ENCODE data around the gene KRT1. TPM values are rescaled to one million over a fixed set of nuclear protein-coding genes. Genes with fewer than 3 reads are reported as not detected.

KRT1 gene
- total RNA-seq, 1 experiment from 2014 or later: not detected

DNA sequence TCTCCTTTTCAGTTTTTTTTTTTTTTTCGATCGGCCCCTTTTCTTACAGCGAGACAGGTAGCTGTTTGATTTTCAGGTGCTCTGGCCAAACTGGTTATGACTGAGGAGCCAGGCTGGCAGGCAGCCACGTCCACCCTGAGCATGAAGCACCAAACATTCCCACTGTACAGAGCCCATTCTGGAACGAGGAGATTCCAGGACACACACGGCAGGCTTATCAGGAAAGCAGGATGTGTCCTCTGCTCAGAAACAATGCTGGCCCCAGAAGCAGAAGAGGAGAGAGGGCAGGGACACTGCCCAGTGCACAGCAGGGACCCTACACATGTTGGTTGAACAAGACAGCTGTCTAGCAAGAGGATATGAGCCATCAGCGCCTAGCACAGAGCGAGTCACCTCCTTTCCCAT lies 24.5 kb downstream of the KRT1 start:
- no peak for DNase-seq (ENCODE audit: low read depth, low spot score)
- in situ Hi-C loops (cut with HindIII; ENCODE audit: low pct_unique_long_range_greater_than_20kb, low sequenced_read_pairs): no loop called here

DNA sequence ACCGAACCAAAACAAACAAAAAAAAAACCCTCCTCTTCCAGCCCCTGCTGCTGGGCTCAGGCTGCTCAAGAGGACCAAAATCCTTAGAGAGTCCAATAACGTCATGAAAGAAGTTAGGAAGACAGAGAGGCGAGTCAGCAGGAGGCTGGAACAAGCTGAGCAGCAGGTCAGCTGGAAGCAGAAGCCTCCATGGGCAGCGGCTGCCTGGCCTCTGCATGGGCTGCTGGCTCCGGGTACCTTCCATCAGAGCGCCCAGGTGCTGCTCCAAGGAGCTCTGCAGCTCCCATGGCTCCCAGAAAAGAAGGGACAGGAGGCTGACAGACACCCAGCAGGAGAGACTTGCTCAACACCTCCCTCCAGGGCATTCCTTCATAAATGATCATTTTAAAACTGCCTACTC lies 25.0 kb downstream of the KRT1 start:
- in situ Hi-C loops (cut with HindIII; ENCODE audit: low pct_unique_long_range_greater_than_20kb, low sequenced_read_pairs): no loop called here
- no peak for DNase-seq (ENCODE audit: low read depth, low spot score)

DNA sequence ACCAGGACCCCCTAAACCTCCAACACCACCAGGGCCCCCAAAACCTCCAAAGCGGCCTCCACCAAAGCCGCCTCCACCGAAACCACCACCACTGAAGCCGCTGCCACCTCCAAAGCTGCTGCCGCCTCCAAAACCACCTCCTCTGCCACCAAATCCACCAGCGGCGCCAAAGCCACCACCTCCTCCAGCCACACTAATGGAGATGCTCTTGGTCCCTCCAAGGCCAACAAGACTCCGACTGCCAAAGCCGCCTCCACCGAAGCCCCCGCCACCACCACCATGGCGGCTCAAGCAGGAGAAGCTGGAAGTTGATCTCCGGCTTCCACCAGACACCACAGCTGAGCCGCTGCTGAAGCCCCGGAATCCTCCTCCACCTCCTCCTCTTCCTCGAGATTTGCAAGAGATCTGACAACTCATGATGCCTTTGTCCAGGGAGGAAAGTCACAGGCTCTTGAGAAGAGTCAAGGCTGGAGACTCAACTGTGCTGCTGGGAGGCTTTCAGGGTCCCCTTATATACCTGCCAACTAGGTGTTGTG lies 28.4 kb downstream of the KRT1 start, which contains the start of gene KRT2:
TSS of gene KRT2 (minus strand) at position 486 of the 536 bp plus-strand sequence. CDS start at position 417, 69 bp downstream.
- in situ Hi-C loops (cut with HindIII; ENCODE audit: low pct_unique_long_range_greater_than_20kb, low sequenced_read_pairs): no loop called here
- no peak for DNase-seq (ENCODE audit: low read depth, low spot score)

GRCh38 chr12:52650520-52651081 lies 29.6 kb downstream of the KRT1 start:
- in situ Hi-C loops (cut with HindIII; ENCODE audit: low pct_unique_long_range_greater_than_20kb, low sequenced_read_pairs): no loop called here
- no peak for DNase-seq (ENCODE audit: low read depth, low spot score)

GRCh38 chr12:52649066-52649465 lies 31.1 kb downstream of the KRT1 start:
- in situ Hi-C loops (cut with HindIII; ENCODE audit: low pct_unique_long_range_greater_than_20kb, low sequenced_read_pairs): loop anchor here (25.0 kb wide), 1 partner anchor 138 kb away; the partner anchor contains the start of genes KRT3 and KRT76
- DNase-seq (ENCODE audit: low read depth, low spot score): no peak

DNA sequence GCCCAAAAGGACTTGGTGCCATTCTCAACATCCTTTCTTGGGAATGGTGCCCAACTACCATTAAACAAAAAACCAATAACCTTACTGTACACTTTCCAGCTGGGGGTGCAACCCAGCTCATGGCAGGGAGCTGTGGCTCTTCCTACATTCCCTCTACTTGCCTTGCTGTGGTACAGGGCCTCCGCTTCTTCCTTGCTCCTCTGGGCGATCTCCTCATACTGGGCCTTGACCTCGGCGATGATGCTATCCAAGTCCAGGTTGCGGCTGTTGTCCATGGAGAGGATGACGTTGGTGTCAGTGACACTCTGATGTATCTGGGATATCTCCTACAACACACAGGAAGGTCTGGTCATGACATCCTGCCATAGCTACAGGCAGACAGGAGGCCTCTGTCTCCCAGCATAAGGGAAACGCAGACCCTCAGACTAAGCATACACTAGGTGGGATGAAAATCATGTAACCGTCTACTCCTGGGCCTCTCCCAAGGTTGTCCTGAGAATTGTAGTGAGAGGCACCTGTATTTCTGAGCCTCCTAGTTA lies 32.1 kb downstream of the KRT1 start:
- DNase-seq (ENCODE audit: low read depth, low spot score): no peak
- in situ Hi-C loops (cut with HindIII; ENCODE audit: low pct_unique_long_range_greater_than_20kb, low sequenced_read_pairs): loop anchor here (25.0 kb wide), 1 partner anchor 139 kb away; the partner anchor contains the start of genes KRT3 and KRT76

DNA sequence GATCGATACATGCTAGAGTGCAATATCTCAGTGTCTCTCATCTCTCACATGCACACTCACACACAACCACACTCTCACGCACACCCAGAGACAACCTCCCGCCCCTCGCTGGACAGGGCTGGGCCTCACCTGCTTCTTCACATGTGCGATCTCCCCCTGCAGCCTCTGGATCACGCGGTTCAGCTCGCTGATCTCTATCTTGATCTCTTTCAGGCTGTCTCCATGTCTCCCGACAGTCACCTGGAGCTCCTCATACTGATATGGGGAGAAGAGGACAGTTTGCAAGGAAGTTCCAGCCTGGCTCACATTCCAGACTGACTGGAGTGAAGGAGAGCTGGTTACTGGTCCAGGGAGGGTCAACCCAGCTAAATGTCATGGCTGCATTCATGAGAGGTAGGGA lies 32.6 kb downstream of the KRT1 start:
- in situ Hi-C loops (cut with HindIII; ENCODE audit: low pct_unique_long_range_greater_than_20kb, low sequenced_read_pairs): loop anchor here (25.0 kb wide), 1 partner anchor 140 kb away; the partner anchor contains the start of genes KRT3 and KRT76
- no peak for DNase-seq (ENCODE audit: low read depth, low spot score)

DNA sequence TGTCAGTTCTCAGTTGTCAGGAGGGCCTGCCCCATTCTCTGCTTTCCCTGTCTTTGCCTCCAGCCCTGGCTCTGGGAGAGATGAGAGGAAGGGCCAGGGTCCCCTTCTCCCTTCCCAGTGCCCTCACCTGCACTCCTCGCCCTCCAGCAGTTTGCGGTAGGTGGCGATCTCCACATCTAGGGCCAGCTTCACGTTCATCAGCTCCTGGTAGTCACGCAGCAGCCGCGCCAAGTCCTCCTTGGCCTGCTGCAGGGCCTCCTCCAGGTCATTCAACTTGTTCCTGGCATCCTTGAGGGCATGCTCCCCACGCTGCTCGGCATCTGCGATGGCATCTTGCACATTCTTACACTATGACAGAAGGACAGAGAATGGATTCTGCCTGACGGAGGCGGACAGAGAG lies 33.6 kb downstream of the KRT1 start:
- DNase-seq (ENCODE audit: low read depth, low spot score): no peak
- in situ Hi-C loops (cut with HindIII; ENCODE audit: low pct_unique_long_range_greater_than_20kb, low sequenced_read_pairs): loop anchor here (25.0 kb wide), 1 partner anchor 141 kb away; the partner anchor contains the start of genes KRT3 and KRT76

GRCh38 chr12:52645982-52646381 lies 34.2 kb downstream of the KRT1 start:
- in situ Hi-C loops (cut with HindIII; ENCODE audit: low pct_unique_long_range_greater_than_20kb, low sequenced_read_pairs): loop anchor here (25.0 kb wide), 1 partner anchor 141 kb away; the partner anchor contains the start of genes KRT3 and KRT76
- no peak for DNase-seq (ENCODE audit: low read depth, low spot score)

DNA sequence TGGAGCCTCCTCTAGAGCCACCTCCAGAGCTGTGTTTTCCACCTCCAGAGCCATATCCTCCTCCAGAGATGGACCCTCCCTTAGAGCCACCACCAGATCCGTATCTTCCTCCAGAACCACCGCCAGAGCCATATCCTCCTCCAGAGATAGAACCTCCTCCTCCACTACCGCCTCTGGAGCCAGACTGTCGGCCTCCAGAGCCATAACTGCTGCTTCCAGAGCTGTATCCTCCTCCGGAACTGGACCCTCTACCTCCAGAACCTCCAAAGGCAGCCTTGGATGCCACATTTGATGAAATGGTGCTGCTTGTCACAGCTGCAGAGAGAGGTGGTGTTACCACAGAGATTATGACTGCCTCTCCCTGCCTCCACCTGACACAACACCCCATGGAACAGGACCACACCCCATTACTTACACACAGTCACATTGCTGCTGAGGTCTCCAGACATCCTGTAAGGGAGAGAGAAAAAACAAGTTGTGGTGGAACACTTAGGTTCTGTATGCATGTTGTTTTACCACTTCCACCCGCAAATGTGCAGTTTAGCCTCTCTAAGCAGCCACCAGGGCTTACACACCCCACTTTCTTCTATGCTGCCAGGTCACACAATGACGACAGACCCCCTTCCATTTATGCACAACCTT lies 35.0 kb downstream of the KRT1 start:
- in situ Hi-C loops (cut with HindIII; ENCODE audit: low pct_unique_long_range_greater_than_20kb, low sequenced_read_pairs): loop anchor here (25.0 kb wide), 1 partner anchor 142 kb away; the partner anchor contains the start of genes KRT3 and KRT76
- DNase-seq (ENCODE audit: low read depth, low spot score): no peak

- no peak for DNase-seq (ENCODE audit: low read depth, low spot score)
- in situ Hi-C loops (cut with HindIII; ENCODE audit: low pct_unique_long_range_greater_than_20kb, low sequenced_read_pairs): loop anchor here (25.0 kb wide), 1 partner anchor 143 kb away; the partner anchor contains the start of genes KRT3 and KRT76
Observed at GRCh38 chr12:52644078-52644415, 36.2 kb downstream of the KRT1 start.

DNA sequence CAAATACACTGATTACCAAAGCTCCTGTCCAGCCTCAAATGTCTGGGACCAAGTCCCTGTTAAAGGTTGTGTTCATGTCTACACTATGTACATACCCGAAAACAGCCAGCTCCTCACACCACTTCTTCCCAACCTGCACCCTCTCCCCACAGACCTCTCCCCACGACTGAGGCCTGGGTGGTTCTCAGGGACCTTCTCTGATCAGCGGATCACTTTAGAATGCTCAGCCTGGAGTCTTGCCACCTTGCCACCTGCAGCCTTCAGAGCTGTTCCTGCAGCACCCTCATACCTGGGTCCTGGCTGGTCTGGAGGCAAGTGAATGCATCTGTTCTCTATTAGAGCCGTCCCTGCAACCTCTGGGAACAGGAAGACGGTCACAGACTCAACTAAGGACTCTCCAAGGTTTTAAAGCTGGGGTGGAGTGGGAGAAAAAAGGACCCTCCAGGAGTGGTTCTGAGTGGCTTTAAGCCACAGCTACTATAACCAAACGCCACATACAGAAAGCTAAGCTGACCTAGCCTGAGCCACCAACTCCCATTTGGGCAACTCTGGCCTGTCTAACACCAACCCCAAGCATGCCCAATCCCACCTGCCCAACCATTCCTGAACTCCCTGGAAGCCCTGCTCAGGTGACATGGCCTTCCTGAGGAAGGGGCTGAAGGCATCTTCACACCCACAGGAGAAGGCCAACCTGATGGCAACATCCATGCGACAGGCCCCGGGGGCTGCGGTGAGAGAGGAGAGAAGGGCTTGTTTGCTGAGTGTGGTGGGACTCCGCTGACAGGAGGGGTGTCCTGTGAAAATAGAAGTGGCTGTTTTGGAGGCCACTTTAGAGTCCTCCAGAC lies 36.8 kb downstream of the KRT1 start:
- no peak for DNase-seq (ENCODE audit: low read depth, low spot score)
- in situ Hi-C loops (cut with HindIII; ENCODE audit: low pct_unique_long_range_greater_than_20kb, low sequenced_read_pairs): loop anchor here (25.0 kb wide), 1 partner anchor 144 kb away; the partner anchor contains the start of genes KRT3 and KRT76

DNA sequence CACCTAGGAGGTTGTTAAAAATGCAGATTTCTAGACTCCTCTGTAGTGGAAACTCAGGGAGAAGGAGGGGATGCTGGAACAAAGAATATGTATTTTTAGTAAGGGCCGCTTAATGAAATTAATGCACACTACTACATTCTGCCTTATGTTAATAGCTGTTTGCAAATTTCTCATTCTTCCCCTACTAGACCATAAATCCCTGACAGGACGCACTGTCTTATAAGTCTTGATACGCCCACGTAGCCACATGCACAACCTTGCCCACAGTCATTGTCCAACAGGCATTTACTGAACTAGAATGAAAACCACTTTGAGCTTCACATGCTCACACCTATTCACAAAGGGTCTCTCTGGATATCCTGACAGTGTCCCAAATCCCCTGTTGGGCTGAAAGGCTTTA lies 38.7 kb downstream of the KRT1 start:
- in situ Hi-C loops (cut with HindIII; ENCODE audit: low pct_unique_long_range_greater_than_20kb, low sequenced_read_pairs): loop anchor here (25.0 kb wide), 1 partner anchor 146 kb away; the partner anchor contains the start of genes KRT3 and KRT76
- DNase-seq (ENCODE audit: low read depth, low spot score): no peak

- in situ Hi-C loops (cut with HindIII; ENCODE audit: low pct_unique_long_range_greater_than_20kb, low sequenced_read_pairs): loop anchor here (25.0 kb wide), 1 partner anchor 150 kb away; the partner anchor contains the start of genes KRT3 and KRT76
- DNase-seq (ENCODE audit: low read depth, low spot score): no peak
Observed at GRCh38 chr12:52637299-52637698, 42.9 kb downstream of the KRT1 start.

- DNase-seq (ENCODE audit: low read depth, low spot score): no peak
- in situ Hi-C loops (cut with HindIII; ENCODE audit: low pct_unique_long_range_greater_than_20kb, low sequenced_read_pairs): loop anchor here (25.0 kb wide), 1 partner anchor 151 kb away; the partner anchor contains the start of genes KRT3 and KRT76
Observed at GRCh38 chr12:52636592-52637258, 43.5 kb downstream of the KRT1 start.

DNA sequence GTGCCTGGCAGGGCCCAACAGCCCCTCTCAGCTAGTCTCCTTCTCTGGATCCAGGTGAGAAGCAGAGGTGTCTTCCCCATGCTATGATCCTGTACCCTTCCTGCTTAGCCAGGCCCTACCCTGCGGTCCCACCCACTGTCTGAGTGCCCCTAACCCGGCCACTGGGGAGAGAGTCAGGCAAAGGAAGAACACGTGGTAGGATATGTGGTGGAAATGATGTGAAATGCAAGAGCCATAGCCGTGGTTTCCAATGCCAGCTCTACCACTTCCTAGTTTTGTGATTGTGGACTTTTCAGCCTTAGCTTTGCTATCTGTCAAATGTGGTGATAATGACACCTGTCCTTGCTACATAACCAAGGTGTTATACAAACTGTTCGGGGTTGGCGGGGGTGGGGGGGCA lies 44.0 kb downstream of the KRT1 start:
- no peak for DNase-seq (ENCODE audit: low read depth, low spot score)
- in situ Hi-C loops (cut with HindIII; ENCODE audit: low pct_unique_long_range_greater_than_20kb, low sequenced_read_pairs): loop anchor here (25.0 kb wide), 1 partner anchor 151 kb away; the partner anchor contains the start of genes KRT3 and KRT76
